Keratinocyte (primary cell): ENCODE results near the gene EPHA6. TPM values are rescaled to one million over a fixed set of nuclear protein-coding genes. Genes with fewer than 3 reads are reported as not detected.

Source experiments
- DNase-seq: peaks from one replicate; pipeline ENCODE4 v3.0.0-alpha.2; 2011; ENCODE audit warnings: low read depth, missing footprints, low spot score
- FAIRE-seq: peaks from 2 replicates; lab custom pipeline; 2011; peaks lifted over from hg19 to GRCh38; lab: Jason Lieb, UNC
- H2AFZ ChIP-seq: 2 replicates; pipeline ENCODE4 v1.6.0; 2012; ENCODE audit warnings: low read length, control low read depth, inconsistent platforms; ENCODE audit not compliant: control insufficient read depth
- H3K27ac ChIP-seq: 2 replicates; pipeline ENCODE4 v1.5.1; 2011; ENCODE audit warnings: low read length; ENCODE audit not compliant: control insufficient read depth, insufficient read depth
- H3K27me3 ChIP-seq: 3 replicates; pipeline ENCODE4 v1.6.0; 2011; ENCODE audit warnings: low read length; ENCODE audit not compliant: control insufficient read depth, insufficient read depth; ENCODE audit errors: extremely low read depth
- H3K36me3 ChIP-seq, 2 experiments: 2 replicates in 1 of 2; 3 replicates in 1 of 2; pipeline ENCODE4 v1.5.1; 2011; ENCODE audit warnings: low read length in 2 of 2, mild to moderate bottlenecking in 1 of 2; ENCODE audit not compliant: control insufficient read depth in 2 of 2, insufficient read depth in 2 of 2; ENCODE audit errors: extremely low read depth in 1 of 2
- H3K4me1 ChIP-seq: 3 replicates; pipeline ENCODE4 v1.5.1; 2011; ENCODE audit warnings: low read length; ENCODE audit not compliant: control insufficient read depth, insufficient read depth; ENCODE audit errors: extremely low read depth
- H3K4me2 ChIP-seq: 3 replicates; pipeline ENCODE4 v1.6.0; 2011; ENCODE audit warnings: low read depth, low read length; ENCODE audit not compliant: control insufficient read depth, insufficient read depth; ENCODE audit errors: extremely low read depth
- H3K4me3 ChIP-seq, 3 experiments: fragments of 200-600 bp in 1 of 3; sonication (generic) in 1 of 3; 2 replicates in 2 of 3; 3 replicates in 1 of 3; pipeline ENCODE4 v1.5.1; 2011 to 2016; ENCODE audit warnings: low read length in 3 of 3, mild to moderate bottlenecking in 3 of 3, control low read depth in 2 of 3, inconsistent platforms in 1 of 3, low read depth in 1 of 3, mixed read lengths in 1 of 3, mixed run types in 1 of 3, moderate library complexity in 1 of 3; ENCODE audit not compliant: control insufficient read depth in 2 of 3, insufficient read depth in 2 of 3; ENCODE audit errors: extremely low read depth in 1 of 3
- H3K79me2 ChIP-seq: 2 replicates; pipeline ENCODE4 v1.6.0; 2012; ENCODE audit warnings: low read length; ENCODE audit not compliant: control insufficient read depth, insufficient read depth
- H3K9ac ChIP-seq: 3 replicates; pipeline ENCODE4 v1.6.0; 2011; ENCODE audit warnings: low read length; ENCODE audit not compliant: control insufficient read depth, insufficient read depth; ENCODE audit errors: extremely low read depth
- H3K9me1 ChIP-seq: 3 replicates; pipeline ENCODE4 v1.6.0; 2011; ENCODE audit warnings: low read length; ENCODE audit not compliant: control insufficient read depth, insufficient read depth; ENCODE audit errors: extremely low read depth
- H3K9me3 ChIP-seq: 2 replicates; pipeline ENCODE4 v1.5.1; 2012; ENCODE audit warnings: low read depth, low read length; ENCODE audit not compliant: control insufficient read depth
- H4K20me1 ChIP-seq: 3 replicates; pipeline ENCODE4 v1.6.0; 2011; ENCODE audit warnings: low read length; ENCODE audit not compliant: control insufficient read depth, insufficient read depth; ENCODE audit errors: extremely low read depth
- EZH2 ChIP-seq: IDR thresholded peaks from one replicate; pipeline ENCODE4 v1.6.1; 2012; ENCODE audit warnings: inconsistent platforms, mild to moderate bottlenecking, low read length, moderate library complexity
- dilution Hi-C: fragments of 300-500 bp; cut with MboI; formaldehyde crosslinking; loops from one replicate; pipeline ENCODE4 v1.7.0; 2020; ENCODE audit warnings: low sequenced_read_pairs; ENCODE audit not compliant: extremely low pct_ligation_motif_present
- polyA plus RNA-seq, 5 experiments: library from polyadenylated mRNA; depleted of rRNA in 3 of 5; stranded (reverse) in 3 of 5; stranded (forward) in 1 of 5; unstranded in 1 of 5; fragments of >200 nt; gene quantifications; 1 replicate in 1 of 5; 2 replicates in 3 of 5; 3 replicates in 1 of 5; pipeline versions ENCODE4 v1.2.1 to v1.2.3, GENCODE V29; 2011 to 2012; ENCODE audit warnings: missing spikeins in 2 of 5, low read depth in 1 of 5, low replicate concordance in 1 of 5
- TF ChIP-seq, protein P1 (sequence below), 3 experiments: IDR thresholded peaks in 1 of 3; conservative IDR thresholded peaks in 1 of 3; optimal IDR thresholded peaks in 1 of 3; 2 replicates in 2 of 3; 3 replicates in 1 of 3; pipeline versions ENCODE3 to v1.5.1; 2011; ENCODE audit warnings: low read length in 3 of 3, mild to moderate bottlenecking in 3 of 3, moderate library complexity in 2 of 3, control low read depth in 1 of 3, inconsistent platforms in 1 of 3; ENCODE audit not compliant: insufficient read depth in 2 of 3; ENCODE audit errors: extremely low read depth in 1 of 3

EPHA6 gene
- polyA plus RNA-seq, 1 donor (not counting 4 experiments of a cell fraction or from before 2014, with no cell fraction given) = not detected

- Histone ChIP-seq H3K9me3 (no peaks in the 10 kb centered on the region), H3K27me3 (no peaks in the 10 kb centered on the region), H3K9ac (no peak overlapping the region), H3K4me3 (no peak overlapping the region), H3K36me3 (no peaks in the 10 kb centered on the region), H4K20me1 (no peaks in the 10 kb centered on the region), H3K4me2 (no peak overlapping the region), H3K4me1 (no peaks in the 10 kb centered on the region), H2AFZ (no peak overlapping the region), H3K79me2 (no peaks in the 10 kb centered on the region), H3K9me1 (no peaks in the 10 kb centered on the region), H3K27ac (no peak overlapping the region)
- DNase-seq (no peak), FAIRE-seq (no peak)
- dilution Hi-C loops = no loop called here
- TF ChIP-seq EZH2 = no peak
- TF ChIP-seq, protein P1, sequence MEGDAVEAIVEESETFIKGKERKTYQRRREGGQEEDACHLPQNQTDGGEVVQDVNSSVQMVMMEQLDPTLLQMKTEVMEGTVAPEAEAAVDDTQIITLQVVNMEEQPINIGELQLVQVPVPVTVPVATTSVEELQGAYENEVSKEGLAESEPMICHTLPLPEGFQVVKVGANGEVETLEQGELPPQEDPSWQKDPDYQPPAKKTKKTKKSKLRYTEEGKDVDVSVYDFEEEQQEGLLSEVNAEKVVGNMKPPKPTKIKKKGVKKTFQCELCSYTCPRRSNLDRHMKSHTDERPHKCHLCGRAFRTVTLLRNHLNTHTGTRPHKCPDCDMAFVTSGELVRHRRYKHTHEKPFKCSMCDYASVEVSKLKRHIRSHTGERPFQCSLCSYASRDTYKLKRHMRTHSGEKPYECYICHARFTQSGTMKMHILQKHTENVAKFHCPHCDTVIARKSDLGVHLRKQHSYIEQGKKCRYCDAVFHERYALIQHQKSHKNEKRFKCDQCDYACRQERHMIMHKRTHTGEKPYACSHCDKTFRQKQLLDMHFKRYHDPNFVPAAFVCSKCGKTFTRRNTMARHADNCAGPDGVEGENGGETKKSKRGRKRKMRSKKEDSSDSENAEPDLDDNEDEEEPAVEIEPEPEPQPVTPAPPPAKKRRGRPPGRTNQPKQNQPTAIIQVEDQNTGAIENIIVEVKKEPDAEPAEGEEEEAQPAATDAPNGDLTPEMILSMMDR (optimal IDR thresholded peaks at IDR 0.05 in 1 of 3, IDR thresholded peaks at IDR 0.05 in 1 of 3, conservative IDR thresholded peaks at IDR 0.05 in 1 of 3; ENCODE audit: extremely low read depth in 1 of 3, insufficient read depth in 2 of 3, low read length in 3 of 3) = no peak
Measured at GRCh38 chr3:97576221-97576620, 761.8 kb downstream of the EPHA6 start.

DNA sequence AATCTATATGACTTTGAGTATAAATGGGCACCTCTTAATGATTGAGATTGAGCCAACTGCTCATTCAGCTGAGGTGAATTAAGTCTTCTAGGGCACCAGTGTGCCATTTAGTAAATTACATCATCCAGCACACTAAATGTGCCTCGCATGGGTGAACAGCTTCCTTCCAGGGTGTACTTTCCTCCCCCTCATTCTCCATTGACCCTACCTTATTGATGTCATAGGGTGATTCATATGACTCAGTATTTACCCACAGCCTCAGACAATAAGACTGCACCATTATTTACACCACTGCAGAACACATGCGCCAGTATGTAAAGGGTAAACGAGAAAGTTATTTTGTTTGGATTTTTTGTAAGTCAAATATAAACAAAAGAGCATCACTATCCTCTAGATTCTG is 765.0 kb downstream of the EPHA6 start:
- H3K27ac ChIP-seq = no peak overlapping the region
- H3K4me1 ChIP-seq = no peaks in the 10 kb centered on the region
- no peaks in the 10 kb centered on the region for H3K9me1 ChIP-seq
- H3K4me2 ChIP-seq = no peak overlapping the region
- FAIRE-seq = no peak
- DNase-seq = no peak
- no peak overlapping the region for H3K4me3 ChIP-seq
- no peaks in the 10 kb centered on the region for H3K79me2 ChIP-seq
- no peaks in the 10 kb centered on the region for H4K20me1 ChIP-seq
- no peaks in the 10 kb centered on the region for H3K27me3 ChIP-seq
- dilution Hi-C loops = no loop called here
- no peak overlapping the region for H2AFZ ChIP-seq
- no peak overlapping the region for H3K9ac ChIP-seq
- no peaks in the 10 kb centered on the region for H3K9me3 ChIP-seq
- no peaks in the 10 kb centered on the region for H3K36me3 ChIP-seq
- no peak for TF ChIP-seq EZH2
- TF ChIP-seq, protein P1 (optimal IDR thresholded peaks at IDR 0.05 in 1 of 3, IDR thresholded peaks at IDR 0.05 in 1 of 3, conservative IDR thresholded peaks at IDR 0.05 in 1 of 3; ENCODE audit: extremely low read depth in 1 of 3, insufficient read depth in 2 of 3, low read length in 3 of 3) = no peak
